Loucy (cell line): Measurements from ENCODE around the gene SLC35F1.
A peak's percentile ranks its signal among the peaks of the same experiment; 100 is the strongest.

Experiments
- H2AFZ ChIP-seq: fragments of 200-600 bp; sonication (generic); 2 replicates; pipeline ENCODE4 v1.6.0; 2016; ENCODE audit warnings: antibody characterized with exemption, mild to moderate bottlenecking, low read length, moderate library complexity
- H3F3A ChIP-seq: fragments of 200-600 bp; 2 replicates; pipeline ENCODE4 v1.6.0; 2016; ENCODE audit warnings: antibody characterized with exemption, low read depth, mild to moderate bottlenecking
- H3K27me3 ChIP-seq: fragments of 200-600 bp; sonication (generic); 2 replicates; pipeline ENCODE4 v1.6.1; 2014; ENCODE audit warnings: low read length, mild to moderate bottlenecking; ENCODE audit not compliant: insufficient read depth, poor library complexity, severe bottlenecking
- H3K36me3 ChIP-seq: fragments of 200-600 bp; sonication (generic); 2 replicates; pipeline ENCODE4 v1.6.1; 2016; ENCODE audit warnings: low read length; ENCODE audit not compliant: insufficient read depth
- H3K4me1 ChIP-seq: fragments of 200-600 bp; sonication (generic); 2 replicates; pipeline ENCODE4 v1.5.1; 2014; ENCODE audit warnings: low read length, mild to moderate bottlenecking; ENCODE audit not compliant: insufficient read depth, poor library complexity, severe bottlenecking
- H3K4me2 ChIP-seq: fragments of 200-600 bp; sonication (generic); 2 replicates; pipeline ENCODE4 v1.6.0; 2014; ENCODE audit warnings: antibody characterized with exemption, low read length, low read depth, mild to moderate bottlenecking; ENCODE audit not compliant: poor library complexity, severe bottlenecking
- H3K4me3 ChIP-seq: fragments of 200-600 bp; sonication (generic); 2 replicates; pipeline ENCODE4 v1.5.1; 2014; ENCODE audit warnings: low read length, mild to moderate bottlenecking, mixed read lengths; ENCODE audit not compliant: poor library complexity, severe bottlenecking
- H3K79me2 ChIP-seq: fragments of 200-600 bp; sonication (generic); 2 replicates; pipeline ENCODE4 v1.6.1; 2014; ENCODE audit warnings: low read length; ENCODE audit not compliant: insufficient read depth
- H3K9ac ChIP-seq: fragments of 200-600 bp; sonication (generic); 2 replicates; pipeline ENCODE4 v1.6.0; 2014; ENCODE audit warnings: mild to moderate bottlenecking, low read depth, low read length, moderate library complexity; ENCODE audit not compliant: poor library complexity, severe bottlenecking
- H3K9me2 ChIP-seq: fragments of 200-600 bp; sonication (generic); replicated peaks from 2 replicates; pipeline ENCODE4 v1.6.1; 2016; ENCODE audit warnings: low read depth, low read length, mixed read lengths
- H3K9me3 ChIP-seq: fragments of 200-600 bp; sonication (generic); 2 replicates; pipeline ENCODE4 v1.6.1; 2014; ENCODE audit warnings: mild to moderate bottlenecking, antibody characterized with exemption, low read length, low read depth; ENCODE audit not compliant: insufficient read depth
- H4K20me1 ChIP-seq: fragments of 200-600 bp; sonication (generic); 2 replicates; pipeline ENCODE4 v1.6.0; 2014; ENCODE audit warnings: antibody characterized with exemption, low read length, mild to moderate bottlenecking; ENCODE audit not compliant: insufficient read depth, poor library complexity, severe bottlenecking
- CTCF ChIP-seq: fragments of 200-600 bp; sonication (generic); conservative IDR thresholded peaks from 2 replicates; pipeline ENCODE4 v1.5.1; 2014; ENCODE audit warnings: mild to moderate bottlenecking, antibody characterized with exemption, low read length
- EZH2phosphoT487 ChIP-seq: fragments of 200-600 bp; IDR thresholded peaks from 2 replicates; pipeline ENCODE4 v1.6.1; 2018; ENCODE audit warnings: antibody characterized with exemption, mild to moderate bottlenecking, moderate library complexity, borderline replicate concordance

The SLC35F1 gene

GRCh38 chr6:118296129-118296901 lies 389.3 kb downstream of the SLC35F1 start:
- no peaks in the 10 kb centered on the region for H3K9me3 ChIP-seq
- no peak overlapping the region for H3K9ac ChIP-seq
- no peak for TF ChIP-seq CTCF
- no peak for TF ChIP-seq EZH2phosphoT487
- H3K79me2 ChIP-seq = no peaks in the 10 kb centered on the region
- H3K9me2 ChIP-seq = no peaks in the 10 kb centered on the region
- no peak overlapping the region for H3K4me2 ChIP-seq
- no peak overlapping the region for H2AFZ ChIP-seq
- H3K4me1 ChIP-seq = no peaks in the 10 kb centered on the region
- no peaks in the 10 kb centered on the region for H4K20me1 ChIP-seq
- no peaks in the 10 kb centered on the region for H3K36me3 ChIP-seq
- H3F3A ChIP-seq = no peaks in the 10 kb centered on the region
- H3K27me3 ChIP-seq = no peaks in the 10 kb centered on the region
- no peak overlapping the region for H3K4me3 ChIP-seq

- H3K4me1 ChIP-seq = no peaks in the 10 kb centered on the region
- H3K9ac ChIP-seq = no peak overlapping the region
- TF ChIP-seq EZH2phosphoT487 (no peak), CTCF (0 out of 2 replicates have a peak, but pooled peaks have one; percentile 13)
- no peaks in the 10 kb centered on the region for H3F3A ChIP-seq
- no peaks in the 10 kb centered on the region for H3K9me3 ChIP-seq
- H3K4me3 ChIP-seq = no peak overlapping the region
- H4K20me1 ChIP-seq = no peaks in the 10 kb centered on the region
- H3K4me2 ChIP-seq = no peak overlapping the region
- no peak overlapping the region for H2AFZ ChIP-seq
- H3K27me3 ChIP-seq = no peaks in the 10 kb centered on the region
- no peaks in the 10 kb centered on the region for H3K79me2 ChIP-seq
- no peaks in the 10 kb centered on the region for H3K9me2 ChIP-seq
- H3K36me3 ChIP-seq = no peaks in the 10 kb centered on the region
Observed at GRCh38 chr6:118297821-118298220, 390.8 kb downstream of the SLC35F1 start.

- Histone ChIP-seq H3K9ac (no peak overlapping the region), H3K36me3 (no peaks in the 10 kb centered on the region), H3K9me2 (no peaks in the 10 kb centered on the region), H3F3A (no peaks in the 10 kb centered on the region), H4K20me1 (no peaks in the 10 kb centered on the region), H3K4me1 (no peaks in the 10 kb centered on the region), H3K79me2 (no peaks in the 10 kb centered on the region), H3K4me3 (no peak overlapping the region), H3K27me3 (no peaks in the 10 kb centered on the region), H2AFZ (no peak overlapping the region), H3K4me2 (no peak overlapping the region), H3K9me3 (no peaks in the 10 kb centered on the region)
- TF ChIP-seq CTCF = no peak
- TF ChIP-seq EZH2phosphoT487 = no peak
Observed at GRCh38 chr6:118298476-118299427, 391.7 kb downstream of the SLC35F1 start.
